Measurements from ENCODE around the gene SRCIN1. TPM values are rescaled to one million over a fixed set of nuclear protein-coding genes. Genes with fewer than 3 reads are reported as not detected.

Gene SRCIN1
- total and polyA plus RNA-seq, 2 donors (not counting 1 experiment from before 2014, with no cell fraction given): 0.44 to 1.1 TPM

DNA sequence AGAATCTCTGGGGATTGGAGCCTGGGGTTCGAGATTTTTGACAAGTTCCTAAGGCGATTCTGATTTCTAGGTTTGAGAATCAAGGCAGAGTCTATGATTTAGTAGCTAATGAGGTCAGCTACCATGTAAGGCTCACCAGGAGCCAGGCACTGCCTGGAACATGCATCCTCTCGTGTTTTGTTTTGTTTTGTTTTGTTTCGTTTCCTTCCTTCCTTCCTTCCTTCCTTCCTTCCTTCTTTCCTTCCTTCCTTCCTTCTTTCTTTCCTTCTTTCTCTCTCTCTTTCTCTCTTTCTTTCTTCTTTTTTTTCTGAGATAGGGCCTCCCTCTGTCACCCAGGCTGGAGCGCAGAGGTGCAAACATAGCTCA is 39.1 kb downstream of the SRCIN1 start:
- Histone ChIP-seq H3K9ac (ENCODE audit: low read length) (no peak overlapping the region), H3K4me1 (ENCODE audit: control insufficient read depth in 2 of 2, insufficient read depth in 2 of 2, low read length in 2 of 2) (peaks cover 24 to 41% of the 10 kb centered on the region in 2 donors), H3K36me3 (replicated peaks in 1 of 2; ENCODE audit: control extremely low read depth in 1 of 2, control insufficient read depth in 1 of 2, extremely low read depth in 1 of 2, insufficient read depth in 2 of 2, low read length in 1 of 2) (no peaks in the 10 kb centered on the region), H3K9me3 (ENCODE audit: control extremely low read depth in 1 of 3, control insufficient read depth in 2 of 3, insufficient read depth in 1 of 3, low read length in 2 of 3) (peaks cover 0 to 39% (median 1%) of the 10 kb centered on the region in 3 donors), H4K20me1 (ENCODE audit: control insufficient read depth, insufficient read depth, low read length, poor library complexity, severe bottlenecking) (peaks cover 6% of the 10 kb centered on the region), H3K4me3 (ENCODE audit: control extremely low read depth in 1 of 5, extremely low read depth in 1 of 5, insufficient read depth in 1 of 5, low read depth in 2 of 5, low read length in 4 of 5) (no peak overlapping the region), H3K79me2 (ENCODE audit: control insufficient read depth, insufficient read depth, low read length) (no peaks in the 10 kb centered on the region), H2AFZ (ENCODE audit: insufficient read depth, low read depth, low read length, poor library complexity, severe bottlenecking) (no peak overlapping the region), H3K4me2 (replicated peaks; ENCODE audit: low read depth, low read length, poor library complexity, severe bottlenecking) (no peak overlapping the region), H3K27me3 (replicated peaks in 1 of 4; ENCODE audit: control extremely low read depth in 1 of 4, control insufficient read depth in 3 of 4, insufficient read depth in 4 of 4, low read length in 3 of 4) (peaks cover 0 to 93% (median 68%) of the 10 kb centered on the region in 4 experiments), H3K27ac (ENCODE audit: low read length in 2 of 2) (no peak overlapping the region)
- ChIA-PET CTCF (interaction anchor here (0.7 to 1.5 kb wide), 2 partner anchors 15 to 605 kb away, joined by 4 to 5 read pairs; no protein-coding TSS in a partner anchor), POLR2A (no interaction called here)
- Mint-ChIP-seq H3K4me3 (no peak overlapping the region), H3K4me1 (peaks cover 20% of the 10 kb centered on the region), H3K27ac (no peak overlapping the region), H3K9me3 (ENCODE audit: insufficient read depth) (no peaks in the 10 kb centered on the region), H3K27me3 (peaks cover 84% of the 10 kb centered on the region)
- no peak for DNase-seq
- TF ChIP-seq, protein P1, sequence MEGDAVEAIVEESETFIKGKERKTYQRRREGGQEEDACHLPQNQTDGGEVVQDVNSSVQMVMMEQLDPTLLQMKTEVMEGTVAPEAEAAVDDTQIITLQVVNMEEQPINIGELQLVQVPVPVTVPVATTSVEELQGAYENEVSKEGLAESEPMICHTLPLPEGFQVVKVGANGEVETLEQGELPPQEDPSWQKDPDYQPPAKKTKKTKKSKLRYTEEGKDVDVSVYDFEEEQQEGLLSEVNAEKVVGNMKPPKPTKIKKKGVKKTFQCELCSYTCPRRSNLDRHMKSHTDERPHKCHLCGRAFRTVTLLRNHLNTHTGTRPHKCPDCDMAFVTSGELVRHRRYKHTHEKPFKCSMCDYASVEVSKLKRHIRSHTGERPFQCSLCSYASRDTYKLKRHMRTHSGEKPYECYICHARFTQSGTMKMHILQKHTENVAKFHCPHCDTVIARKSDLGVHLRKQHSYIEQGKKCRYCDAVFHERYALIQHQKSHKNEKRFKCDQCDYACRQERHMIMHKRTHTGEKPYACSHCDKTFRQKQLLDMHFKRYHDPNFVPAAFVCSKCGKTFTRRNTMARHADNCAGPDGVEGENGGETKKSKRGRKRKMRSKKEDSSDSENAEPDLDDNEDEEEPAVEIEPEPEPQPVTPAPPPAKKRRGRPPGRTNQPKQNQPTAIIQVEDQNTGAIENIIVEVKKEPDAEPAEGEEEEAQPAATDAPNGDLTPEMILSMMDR (IDR thresholded peaks at IDR 0.05): no peak
- no peak for TF ChIP-seq EZH2 (IDR thresholded peaks at IDR 0.05; ENCODE audit: borderline replicate concordance, insufficient read depth, low read depth, low read length, poor library complexity, severe bottlenecking)
- ATAC-seq (ENCODE audit: low read depth): no peak
- intact Hi-C loops (cut with micrococcal nuclease): no loop called here
- WGBS (ENCODE audit: insufficient coverage): 92% methylated on average over 1 of the region's 5 CpGs

DNA sequence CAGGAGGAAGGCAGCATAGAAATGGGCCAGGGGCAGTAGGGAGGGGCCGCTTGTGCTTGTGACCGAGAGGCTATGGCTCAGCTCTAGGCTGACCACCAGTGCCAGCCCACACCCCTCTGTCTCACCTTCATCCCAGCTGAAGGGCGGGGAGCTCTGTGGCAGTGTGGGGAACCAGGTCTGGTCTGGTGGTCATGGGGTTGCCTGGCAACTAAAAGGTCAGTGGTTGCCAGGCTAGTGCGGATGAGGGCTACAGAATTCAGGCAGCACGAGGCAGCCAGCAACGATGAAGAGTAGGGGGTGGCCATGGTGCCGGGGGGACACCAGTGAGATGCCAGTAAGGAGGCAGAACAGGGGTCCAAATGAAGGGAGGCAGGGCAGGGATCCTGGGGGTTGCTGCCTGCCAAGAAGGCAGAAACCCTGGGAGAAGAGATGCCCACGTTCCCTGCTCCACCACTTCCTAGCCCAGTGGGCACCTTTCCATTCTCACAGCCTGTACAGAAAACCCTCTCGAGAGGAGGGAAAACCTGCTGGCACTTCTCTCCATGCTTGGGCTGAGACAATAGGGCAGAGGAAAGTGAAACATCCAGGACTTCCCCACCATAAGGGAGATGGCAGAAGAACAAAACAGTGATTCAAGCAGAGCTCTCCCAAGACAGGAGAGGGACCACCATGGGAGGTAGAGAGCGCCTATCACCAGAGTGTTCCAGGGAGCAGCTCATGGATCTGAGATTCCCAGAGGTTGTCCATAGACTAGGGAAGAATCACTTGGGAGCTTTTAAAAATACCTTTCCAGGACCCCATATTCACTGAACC is 39.7 kb downstream of the SRCIN1 start:
- intact Hi-C loops (cut with micrococcal nuclease): no loop called here
- H3K9me3 Mint-ChIP-seq (ENCODE audit: insufficient read depth): no peaks in the 10 kb centered on the region
- Histone ChIP-seq H3K4me1 (ENCODE audit: control insufficient read depth in 2 of 2, insufficient read depth in 2 of 2, low read length in 2 of 2) (peaks cover 21 to 36% of the 10 kb centered on the region in 2 donors), H3K36me3 (replicated peaks in 1 of 2; ENCODE audit: control extremely low read depth in 1 of 2, control insufficient read depth in 1 of 2, extremely low read depth in 1 of 2, insufficient read depth in 2 of 2, low read length in 1 of 2) (no peaks in the 10 kb centered on the region), H2AFZ (ENCODE audit: insufficient read depth, low read depth, low read length, poor library complexity, severe bottlenecking) (no peak overlapping the region), H3K9ac (ENCODE audit: low read length) (no peak overlapping the region), H3K4me3 (ENCODE audit: control extremely low read depth in 1 of 5, extremely low read depth in 1 of 5, insufficient read depth in 1 of 5, low read depth in 2 of 5, low read length in 4 of 5) (no peak overlapping the region), H3K4me2 (replicated peaks; ENCODE audit: low read depth, low read length, poor library complexity, severe bottlenecking) (no peak overlapping the region), H4K20me1 (ENCODE audit: control insufficient read depth, insufficient read depth, low read length, poor library complexity, severe bottlenecking) (peaks cover 6% of the 10 kb centered on the region), H3K79me2 (ENCODE audit: control insufficient read depth, insufficient read depth, low read length) (no peaks in the 10 kb centered on the region), H3K9me3 (ENCODE audit: control extremely low read depth in 1 of 3, control insufficient read depth in 2 of 3, insufficient read depth in 1 of 3, low read length in 2 of 3) (peaks cover 0 to 39% (median 1%) of the 10 kb centered on the region in 3 donors), H3K27me3 (replicated peaks in 1 of 4; ENCODE audit: control extremely low read depth in 1 of 4, control insufficient read depth in 3 of 4, insufficient read depth in 4 of 4, low read length in 3 of 4) (peaks cover 0 to 93% (median 67%) of the 10 kb centered on the region in 4 experiments), H3K27ac (ENCODE audit: low read length in 2 of 2) (no peak overlapping the region)
- no peak overlapping the region for H3K4me3 Mint-ChIP-seq
- CTCF ChIA-PET: interaction anchor here (1.5 kb wide), 1 partner anchor 16 kb away, joined by 5 read pairs; no protein-coding TSS in a partner anchor
- peaks cover 78% of the 10 kb centered on the region for H3K27me3 Mint-ChIP-seq
- TF ChIP-seq EZH2 (IDR thresholded peaks at IDR 0.05; ENCODE audit: borderline replicate concordance, insufficient read depth, low read depth, low read length, poor library complexity, severe bottlenecking): no peak
- TF ChIP-seq, protein P1 (IDR thresholded peaks at IDR 0.05): no peak
- no peak for ATAC-seq (ENCODE audit: low read depth)
- no peak for DNase-seq
- H3K27ac Mint-ChIP-seq: no peak overlapping the region
- POLR2A ChIA-PET: no interaction called here
- WGBS (ENCODE audit: insufficient coverage): 63% methylated on average over 7 of the region's 10 CpGs
- H3K4me1 Mint-ChIP-seq: peaks cover 17% of the 10 kb centered on the region

Data from B cell (primary cell).